Measurements from ENCODE around the gene FOLR3. TPM values are rescaled to one million over a fixed set of nuclear protein-coding genes. Genes with fewer than 3 reads are reported as not detected.
"Not testable (repeated sequence)": the region's sequence is repeated elsewhere in the genome, so short reads cannot be mapped to it uniquely, and the experiment has no call there.

The FOLR3 gene
- total RNA-seq, 1 donor from 2014 or later, result 1.7 TPM

- DNase-seq, result no peak
- H3K9me3 ChIP-seq (replicated peaks), result no peaks in the 10 kb centered on the region
- H3K36me3 ChIP-seq, result no peaks in the 10 kb centered on the region
- H3K27ac ChIP-seq (replicated peaks), result no peak overlapping the region
- no peak for TF ChIP-seq CTCF (IDR thresholded peaks at IDR 0.05; ENCODE audit: borderline replicate concordance)
- no peak overlapping the region for H3K4me3 ChIP-seq
- intact Hi-C loops (cut with micrococcal nuclease), result no loop called here
- no peaks in the 10 kb centered on the region for H3K27me3 ChIP-seq (ENCODE audit: low read depth)
- H3K4me1 ChIP-seq, result no peaks in the 10 kb centered on the region
Measured at GRCh38 chr11:72173291-72173690, 37.8 kb downstream of the FOLR3 start.

DNA sequence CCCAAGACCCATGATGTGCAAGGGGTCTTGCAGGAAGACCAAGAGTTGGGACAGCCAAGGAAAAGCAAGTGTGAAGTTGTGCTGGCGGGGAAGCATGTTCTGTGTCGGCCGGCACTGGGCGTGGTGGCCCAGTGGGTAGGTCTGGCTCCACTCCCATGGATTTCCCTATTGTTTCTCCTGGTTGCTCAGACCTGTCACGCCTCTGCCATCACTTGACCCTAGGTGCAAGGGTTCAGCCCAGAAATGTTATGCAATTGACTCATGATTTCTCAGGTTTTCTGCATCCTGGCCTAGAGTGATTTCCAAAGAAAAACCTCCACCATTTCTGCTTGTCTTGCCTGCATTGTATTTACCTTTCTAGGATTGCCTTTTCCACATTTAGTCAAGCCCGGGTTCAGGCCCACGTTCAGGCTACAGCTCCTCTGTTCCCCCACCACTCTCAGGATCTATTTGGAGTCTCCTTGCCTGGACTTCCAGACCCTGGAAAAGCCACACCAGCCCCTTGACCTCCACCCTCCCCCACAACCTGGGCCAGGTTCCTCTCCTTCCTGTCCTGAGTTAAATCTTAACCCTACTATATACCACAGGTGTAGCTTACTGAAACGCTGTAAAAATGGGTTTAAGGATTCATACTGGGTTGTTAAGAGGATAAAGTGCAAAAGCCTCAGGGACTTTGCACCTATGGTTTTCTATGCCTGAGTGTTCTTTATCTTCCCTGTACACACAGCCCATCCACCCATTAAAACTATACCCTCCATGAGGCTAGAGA is 39.0 kb downstream of the FOLR3 start:
- Histone ChIP-seq H3K4me3 (no peak overlapping the region), H3K27ac (replicated peaks) (no peak overlapping the region), H3K27me3 (ENCODE audit: low read depth) (no peaks in the 10 kb centered on the region), H3K9me3 (replicated peaks) (no peaks in the 10 kb centered on the region), H3K4me1 (no peaks in the 10 kb centered on the region), H3K36me3 (no peaks in the 10 kb centered on the region)
- TF ChIP-seq CTCF (IDR thresholded peaks at IDR 0.05; ENCODE audit: borderline replicate concordance), result no peak
- intact Hi-C loops (cut with micrococcal nuclease), result no loop called here
- no peak for DNase-seq

DNA sequence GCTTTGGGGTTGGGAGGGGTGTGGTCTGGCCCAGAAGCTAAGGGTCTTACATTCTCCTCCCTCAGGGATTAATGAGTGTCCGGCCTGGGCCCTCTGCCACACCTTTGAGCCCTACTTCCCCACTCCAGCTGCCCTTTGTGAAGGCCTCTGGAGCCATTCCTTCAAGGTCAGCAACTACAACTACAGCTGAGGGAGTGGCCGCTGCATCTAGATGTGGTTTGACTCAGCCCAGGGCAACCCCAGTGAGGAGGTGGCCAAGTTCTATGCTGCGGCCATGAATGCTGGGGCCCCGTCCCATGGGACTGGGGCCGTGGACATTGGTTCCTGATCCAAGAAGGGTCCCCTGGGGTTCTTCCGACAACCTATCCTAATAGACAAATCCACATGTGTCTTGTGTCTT is 42.1 kb downstream of the FOLR3 start:
- no peaks in the 10 kb centered on the region for H3K9me3 ChIP-seq (replicated peaks)
- H3K4me3 ChIP-seq, result no peak overlapping the region
- H3K4me1 ChIP-seq, result no peaks in the 10 kb centered on the region
- H3K27me3 ChIP-seq (ENCODE audit: low read depth), result no peaks in the 10 kb centered on the region
- intact Hi-C loops (cut with micrococcal nuclease), result no loop called here
- no peak overlapping the region for H3K27ac ChIP-seq (replicated peaks)
- no peak for TF ChIP-seq CTCF (IDR thresholded peaks at IDR 0.05; ENCODE audit: borderline replicate concordance)
- no peaks in the 10 kb centered on the region for H3K36me3 ChIP-seq
- no peak for DNase-seq

DNA sequence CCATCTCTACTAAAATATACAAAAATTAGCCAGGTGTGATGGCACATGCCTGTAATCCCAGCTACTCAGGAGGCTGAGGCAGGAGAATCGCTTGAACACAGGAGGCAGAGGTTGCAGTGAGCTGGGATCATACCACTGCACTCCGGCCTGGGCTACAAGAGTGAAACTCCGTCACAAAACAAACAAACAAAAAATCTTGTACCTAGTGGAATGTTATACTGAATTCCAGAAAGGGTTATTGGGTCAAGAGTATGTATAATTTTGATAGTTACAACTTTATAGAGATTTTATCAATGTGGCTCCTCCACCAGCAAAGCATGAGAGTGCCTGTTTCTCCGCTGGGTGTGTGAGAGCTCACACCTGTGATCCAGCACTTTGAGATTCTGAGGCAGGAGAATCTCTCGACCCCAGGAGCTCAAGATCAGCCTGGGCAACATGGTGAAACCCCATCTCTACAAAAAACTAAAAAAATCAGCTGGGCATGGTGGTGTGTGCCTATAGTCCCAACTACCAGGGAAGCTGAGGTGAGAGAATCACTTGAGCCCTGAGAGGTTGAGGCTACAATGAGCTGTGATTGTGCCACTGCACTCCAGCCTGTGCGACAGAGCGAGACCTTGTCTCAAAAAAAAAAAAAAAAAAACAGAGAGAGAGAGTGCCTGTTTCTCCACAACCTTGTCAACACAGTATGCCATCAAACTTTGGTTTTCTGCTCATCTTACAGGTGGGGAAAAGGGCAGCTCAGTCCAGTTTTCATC is 43.7 kb downstream of the FOLR3 start:
- Histone ChIP-seq H3K36me3 (no peaks in the 10 kb centered on the region), H3K27ac (replicated peaks) (no peak overlapping the region), H3K9me3 (replicated peaks) (no peaks in the 10 kb centered on the region), H3K4me3 (no peak overlapping the region), H3K27me3 (ENCODE audit: low read depth) (no peaks in the 10 kb centered on the region), H3K4me1 (no peaks in the 10 kb centered on the region)
- no peak for DNase-seq
- TF ChIP-seq CTCF (IDR thresholded peaks at IDR 0.05; ENCODE audit: borderline replicate concordance), result no peak
- intact Hi-C loops (cut with micrococcal nuclease), result no loop called here

DNA sequence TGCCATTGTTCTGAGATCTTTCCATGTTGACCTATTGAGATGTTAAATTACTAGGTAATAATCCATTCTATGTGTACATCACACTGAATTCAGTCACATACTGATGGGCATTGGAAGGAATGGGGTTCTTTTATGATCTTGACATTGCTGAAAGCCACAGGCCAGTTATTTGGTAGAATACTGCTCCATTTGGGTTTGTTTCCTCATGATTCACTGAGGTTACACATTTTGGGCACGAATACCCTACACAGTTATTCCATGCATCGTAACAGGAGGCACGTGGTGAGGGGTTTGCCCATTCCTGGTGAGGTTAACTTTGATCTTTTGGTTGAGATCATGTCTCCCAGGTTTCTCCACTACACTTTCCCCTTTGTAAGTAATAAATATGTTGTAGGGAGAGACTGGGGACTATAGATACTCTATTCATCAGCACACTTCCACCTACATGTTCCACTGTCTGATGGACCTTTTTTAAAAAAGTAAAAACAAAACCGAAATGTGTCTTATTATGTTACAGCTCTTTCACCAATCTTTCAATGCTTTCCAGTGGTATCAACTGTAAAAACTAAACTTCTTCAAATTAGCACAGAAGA is 44.4 kb downstream of the FOLR3 start:
- H3K4me1 ChIP-seq, result no peaks in the 10 kb centered on the region
- no peaks in the 10 kb centered on the region for H3K36me3 ChIP-seq
- TF ChIP-seq CTCF (IDR thresholded peaks at IDR 0.05; ENCODE audit: borderline replicate concordance), result no peak
- H3K27ac ChIP-seq (replicated peaks), result no peak overlapping the region
- intact Hi-C loops (cut with micrococcal nuclease), result no loop called here
- DNase-seq, result no peak
- no peak overlapping the region for H3K4me3 ChIP-seq
- H3K27me3 ChIP-seq (ENCODE audit: low read depth), result no peaks in the 10 kb centered on the region
- no peaks in the 10 kb centered on the region for H3K9me3 ChIP-seq (replicated peaks)

GRCh38 chr11:72180892-72181552 is 45.5 kb downstream of the FOLR3 start:
- H3K36me3 ChIP-seq; DNase-seq; H3K9me3 ChIP-seq (replicated peaks); H3K27ac ChIP-seq (replicated peaks); intact Hi-C loops (cut with micrococcal nuclease); H3K27me3 ChIP-seq (ENCODE audit: low read depth); H3K4me1 ChIP-seq; H3K4me3 ChIP-seq: not testable (repeated sequence)

DNA sequence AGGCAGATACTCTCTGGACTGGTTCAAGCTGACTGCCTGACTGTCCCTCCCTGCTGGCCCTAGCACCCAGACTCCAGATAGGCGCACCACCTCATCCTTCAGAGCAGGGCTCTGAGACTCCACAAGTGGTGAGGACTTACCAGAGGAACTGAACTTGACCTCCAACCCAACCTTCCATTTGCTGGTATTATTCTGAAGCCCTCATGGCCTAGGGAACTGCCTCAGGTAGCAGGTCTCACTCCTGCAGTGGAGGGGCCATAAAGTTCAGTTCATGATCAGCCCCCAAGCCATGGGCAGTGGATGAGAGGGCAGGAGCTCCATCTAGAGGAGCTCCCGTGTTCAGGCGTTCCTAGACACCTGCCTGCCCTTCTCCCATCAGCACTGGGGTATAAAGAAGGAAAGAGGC is 46.0 kb downstream of the FOLR3 start:
- H3K4me1 ChIP-seq; H3K27ac ChIP-seq (replicated peaks); H3K4me3 ChIP-seq; H3K36me3 ChIP-seq; intact Hi-C loops (cut with micrococcal nuclease); H3K9me3 ChIP-seq (replicated peaks); DNase-seq; H3K27me3 ChIP-seq (ENCODE audit: low read depth): not testable (repeated sequence)

Data from left ventricle myocardium inferior (tissue), 1 donor.